ENCODE measurements around the gene PACS1. TPM values are rescaled to one million over a fixed set of nuclear protein-coding genes. Genes with fewer than 3 reads are reported as not detected.
A peak's percentile ranks its signal among the peaks of the same experiment; 100 is the strongest.
"Not testable (repeated sequence)": the region's sequence is repeated elsewhere in the genome, so short reads cannot be mapped to it uniquely, and the experiment has no call there.

Gene PACS1
- total RNA-seq, 4 donors from 2014 or later = 32.0 to 62.7 (median 51.8) TPM

DNA sequence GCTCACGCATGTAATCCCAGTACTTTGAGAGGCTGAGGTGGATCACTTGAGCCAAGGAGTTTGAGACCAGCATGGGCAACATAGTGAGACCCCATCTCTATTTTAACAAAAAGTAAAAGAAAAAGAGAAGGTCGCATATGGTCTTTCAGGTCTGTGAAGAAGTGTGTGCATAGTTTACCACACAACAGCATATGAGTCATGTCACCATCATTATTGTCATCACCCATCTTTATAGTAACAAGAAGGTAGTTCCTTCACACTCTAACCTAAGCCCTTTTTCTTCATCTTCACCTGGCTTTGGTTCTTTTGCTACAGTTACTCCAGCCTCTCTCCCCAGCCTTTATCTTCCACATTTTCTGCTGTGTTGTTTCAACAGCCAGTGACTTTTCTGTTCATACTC, 39.2 kb downstream of the PACS1 start:
- H3K9me3 ChIP-seq = no peaks in the 10 kb centered on the region
- WGBS, 2 donors = 92 to 96% methylated on average over 2 of the region's 2 CpGs
- no peaks in the 10 kb centered on the region for H3K27me3 ChIP-seq
- no peak overlapping the region for H3K27ac ChIP-seq
- no peak for TF ChIP-seq EP300 (IDR thresholded peaks at IDR 0.05)
- TF ChIP-seq, protein P1, sequence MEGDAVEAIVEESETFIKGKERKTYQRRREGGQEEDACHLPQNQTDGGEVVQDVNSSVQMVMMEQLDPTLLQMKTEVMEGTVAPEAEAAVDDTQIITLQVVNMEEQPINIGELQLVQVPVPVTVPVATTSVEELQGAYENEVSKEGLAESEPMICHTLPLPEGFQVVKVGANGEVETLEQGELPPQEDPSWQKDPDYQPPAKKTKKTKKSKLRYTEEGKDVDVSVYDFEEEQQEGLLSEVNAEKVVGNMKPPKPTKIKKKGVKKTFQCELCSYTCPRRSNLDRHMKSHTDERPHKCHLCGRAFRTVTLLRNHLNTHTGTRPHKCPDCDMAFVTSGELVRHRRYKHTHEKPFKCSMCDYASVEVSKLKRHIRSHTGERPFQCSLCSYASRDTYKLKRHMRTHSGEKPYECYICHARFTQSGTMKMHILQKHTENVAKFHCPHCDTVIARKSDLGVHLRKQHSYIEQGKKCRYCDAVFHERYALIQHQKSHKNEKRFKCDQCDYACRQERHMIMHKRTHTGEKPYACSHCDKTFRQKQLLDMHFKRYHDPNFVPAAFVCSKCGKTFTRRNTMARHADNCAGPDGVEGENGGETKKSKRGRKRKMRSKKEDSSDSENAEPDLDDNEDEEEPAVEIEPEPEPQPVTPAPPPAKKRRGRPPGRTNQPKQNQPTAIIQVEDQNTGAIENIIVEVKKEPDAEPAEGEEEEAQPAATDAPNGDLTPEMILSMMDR (IDR thresholded peaks at IDR 0.05) = no peak
- no peak overlapping the region for H3K4me3 ChIP-seq
- DNase-seq (ENCODE audit: low spot score in 2 of 2) = no peak
- H3K36me3 ChIP-seq = no peaks in the 10 kb centered on the region
- H3K4me1 ChIP-seq = peaks cover 0 to 36% (median 20%) of the 10 kb centered on the region in 4 donors

DNA sequence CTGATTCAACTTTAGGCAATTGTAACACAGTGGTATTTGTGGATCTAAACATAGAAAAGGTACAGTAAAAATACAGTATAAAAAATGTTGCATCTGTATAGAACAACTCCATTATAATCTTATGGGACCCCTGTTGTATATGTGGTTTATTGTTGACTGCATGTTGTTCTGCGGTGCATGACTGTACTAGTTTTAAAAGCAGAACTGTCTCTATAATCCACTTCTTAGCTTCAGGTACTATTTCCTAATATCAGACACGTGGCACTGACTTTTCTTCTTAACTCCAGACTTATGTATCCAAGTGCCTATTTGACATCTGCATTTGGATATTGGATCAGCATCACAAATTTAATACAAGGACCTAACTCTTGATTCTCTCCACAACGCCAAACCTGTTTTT, 41.1 kb downstream of the PACS1 start:
- no peaks in the 10 kb centered on the region for H3K9me3 ChIP-seq
- no peak overlapping the region for H3K27ac ChIP-seq
- peaks cover 0 to 34% (median 25%) of the 10 kb centered on the region in 4 donors for H3K4me1 ChIP-seq
- H3K27me3 ChIP-seq = no peaks in the 10 kb centered on the region
- no peak overlapping the region for H3K4me3 ChIP-seq
- 92 to 93% methylated on average over 3 of the region's 3 CpGs for WGBS, 2 donors
- no peak for DNase-seq (ENCODE audit: low spot score in 2 of 2)
- no peak for TF ChIP-seq POLR2A (IDR thresholded peaks at IDR 0.05)
- TF ChIP-seq, protein P1 (IDR thresholded peaks at IDR 0.05) = no peak
- H3K36me3 ChIP-seq = no peaks in the 10 kb centered on the region

DNA sequence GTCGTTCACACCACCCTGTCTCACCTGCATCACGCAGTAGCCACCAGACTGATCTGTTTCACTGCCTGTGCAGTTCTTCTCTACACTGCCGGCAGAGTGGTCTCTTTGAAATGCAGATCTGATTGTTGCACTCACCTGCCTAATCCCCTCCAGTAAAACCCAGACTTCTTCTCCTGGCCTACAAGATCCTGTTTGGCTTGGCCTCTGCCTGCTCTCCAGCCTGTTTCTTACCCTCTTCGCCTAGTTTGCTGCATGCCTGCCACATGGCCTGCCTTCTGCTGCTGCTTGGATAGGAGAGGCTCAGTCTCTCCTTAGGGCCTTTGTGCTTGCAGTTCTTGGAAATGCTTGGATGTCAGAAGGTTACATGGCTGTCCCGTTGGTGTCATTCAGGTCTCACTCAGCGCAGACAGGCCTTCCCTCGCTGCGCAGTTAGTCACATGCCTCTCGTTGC, 42.0 kb downstream of the PACS1 start:
- DNase-seq (ENCODE audit: low spot score in 2 of 2) = no peak
- no peaks in the 10 kb centered on the region for H3K9me3 ChIP-seq
- WGBS, 2 donors = 56 to 62% methylated on average over 9 of the region's 9 CpGs
- H3K4me1 ChIP-seq = peaks cover 0 to 39% (median 25%) of the 10 kb centered on the region in 4 donors
- no peaks in the 10 kb centered on the region for H3K36me3 ChIP-seq
- no peak overlapping the region for H3K4me3 ChIP-seq
- H3K27me3 ChIP-seq = no peaks in the 10 kb centered on the region
- TF ChIP-seq, protein P1 (IDR thresholded peaks at IDR 0.05) = no peak
- TF ChIP-seq POLR2A (IDR thresholded peaks at IDR 0.05) (no peak), EP300 (IDR thresholded peaks at IDR 0.05) (no peak)
- H3K27ac ChIP-seq = peak overlapping the region in 1 of 4 donors; percentile 55

DNA sequence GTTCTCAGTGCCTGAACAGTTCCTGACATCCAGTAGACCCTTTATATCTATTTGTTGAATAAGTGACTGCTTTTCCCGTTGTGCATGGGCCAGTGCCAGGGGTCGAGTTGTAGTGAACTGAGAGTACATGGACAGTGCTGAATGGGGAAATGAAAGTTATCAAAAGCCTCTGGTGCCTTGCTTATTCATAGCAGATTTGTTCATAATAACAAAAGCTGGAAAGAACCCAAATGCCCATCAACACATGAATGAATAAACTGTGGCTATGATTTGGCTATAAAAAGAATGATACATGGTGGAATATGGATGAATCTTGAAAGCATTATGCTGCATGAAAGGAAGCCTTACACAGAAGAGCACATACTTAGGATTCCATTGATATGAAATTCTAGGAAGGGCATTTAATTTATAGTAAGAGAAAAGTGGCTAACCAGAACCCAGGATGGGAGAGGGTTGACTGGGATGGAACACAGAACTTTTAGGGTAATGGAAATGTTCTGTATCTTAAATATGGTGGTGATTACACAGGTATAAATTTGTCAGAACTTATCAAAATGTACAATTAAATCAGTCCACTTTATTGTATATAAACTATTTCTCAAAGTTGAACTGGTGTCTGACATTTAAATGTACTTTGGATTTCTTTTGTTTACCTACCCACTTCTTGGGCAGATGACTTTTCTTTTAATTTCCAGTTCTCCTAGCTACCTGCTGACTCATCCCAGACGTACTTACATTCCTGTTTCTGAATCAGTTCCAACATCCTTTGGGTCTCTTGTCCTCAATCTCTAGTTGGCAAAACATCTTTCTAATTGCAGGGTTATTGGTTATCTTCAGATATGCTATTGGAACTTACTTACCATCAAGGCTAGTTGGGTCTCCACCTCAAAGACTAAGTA, 42.8 kb downstream of the PACS1 start:
- 7 to 14% methylated on average over 3 of the region's 3 CpGs for WGBS, 2 donors
- H3K27ac ChIP-seq = peak overlapping the region in 1 of 4 donors; percentile 55
- TF ChIP-seq POLR2A (IDR thresholded peaks at IDR 0.05) (no peak), EP300 (IDR thresholded peaks at IDR 0.05) (no peak)
- TF ChIP-seq, protein P1 (IDR thresholded peaks at IDR 0.05) = no peak

DNA sequence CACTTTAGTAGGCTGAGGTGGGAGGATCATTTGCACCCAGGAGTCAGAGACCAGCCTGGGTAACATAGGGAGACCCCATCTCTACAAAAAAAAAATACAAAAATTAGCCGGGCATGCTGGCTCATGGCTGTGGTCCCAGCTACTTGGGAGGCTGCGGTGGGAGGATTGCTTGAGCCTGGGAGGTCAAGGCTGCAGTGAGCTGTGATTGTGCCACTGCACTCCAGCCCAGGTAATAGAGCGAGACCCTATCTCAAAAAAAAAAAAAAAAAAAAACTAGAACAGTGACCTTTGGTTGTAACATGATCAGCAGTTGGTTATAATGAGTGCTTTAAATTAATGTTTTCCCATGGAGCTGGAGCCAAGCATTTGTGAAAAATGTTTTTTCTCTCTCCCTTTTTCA, 44.9 kb downstream of the PACS1 start:
- H3K4me1 ChIP-seq = peaks cover 0 to 43% (median 28%) of the 10 kb centered on the region in 4 donors
- DNase-seq (ENCODE audit: low spot score in 2 of 2); H3K4me3 ChIP-seq; H3K9me3 ChIP-seq; H3K27me3 ChIP-seq; H3K36me3 ChIP-seq: not testable (repeated sequence)
- WGBS, 2 donors = 86 to 100% methylated on average over 1 to 3 of the region's 3 CpGs
- peak overlapping the region in 1 of 4 donors; percentile 41 for H3K27ac ChIP-seq

More for the DNA sequence above, 42.8 kb downstream of the PACS1 start:
- H3K4me3 ChIP-seq = no peak overlapping the region
- peaks cover 0 to 36% (median 25%) of the 10 kb centered on the region in 4 donors for H3K4me1 ChIP-seq
- no peaks in the 10 kb centered on the region for H3K27me3 ChIP-seq
- H3K9me3 ChIP-seq = no peaks in the 10 kb centered on the region
- no peaks in the 10 kb centered on the region for H3K36me3 ChIP-seq
- DNase-seq (ENCODE audit: low spot score in 2 of 2) = peak in 1 of 2 donors; percentile 6
